Gastroesophageal sphincter (tissue), 3 donors: ENCODE data around the gene GNAQ.
A peak's percentile ranks its signal among the peaks of the same experiment; 100 is the strongest.

Source experiments
- CTCF ChIP-seq, 4 experiments: fragments of 200-600 bp in 2 of 4; fragments of 450-650 bp in 2 of 4; sonication (generic) in 1 of 4; IDR thresholded peaks; one replicate each; pipeline ENCODE4 v1.5.1; 2017 to 2019; ENCODE audit warnings: antibody characterized with exemption in 4 of 4, mild to moderate bottlenecking in 2 of 4, moderate library complexity in 2 of 4
- EP300 ChIP-seq: sonication (generic); formaldehyde crosslinking; IDR thresholded peaks from one replicate; pipeline ENCODE4 v1.6.1; 2017; ENCODE audit warnings: antibody characterized with exemption, mild to moderate bottlenecking
- POLR2A ChIP-seq, 2 donors: fragments of 450-650 bp; IDR thresholded peaks; one replicate each; pipeline ENCODE4 v1.6.1; 2017; ENCODE audit warnings: antibody characterized with exemption in 2 of 2, mild to moderate bottlenecking in 2 of 2, moderate library complexity in 1 of 2
- POLR2AphosphoS5 ChIP-seq: sonication (generic); formaldehyde crosslinking; IDR thresholded peaks from one replicate; pipeline ENCODE4 v1.6.1; 2017; ENCODE audit warnings: antibody characterized with exemption

GRCh38 chr9:78035383-78035993, 3.9 kb upstream of the GNAQ start:
- TF ChIP-seq CTCF (IDR thresholded peaks at IDR 0.05) = peak; percentile 83 to 87 (median 84)
- TF ChIP-seq EP300 = no peak
- no peak for TF ChIP-seq POLR2A (IDR thresholded peaks at IDR 0.05)
- no peak for TF ChIP-seq POLR2AphosphoS5
